Liver (tissue), 9 donors: ENCODE data around the gene STEAP2. TPM values are rescaled to one million over a fixed set of nuclear protein-coding genes. Genes with fewer than 3 reads are reported as not detected.

Experiments
- DNase-seq: peaks from one replicate; pipeline ENCODE4 v3.0.0-alpha.2; 2017; ENCODE audit warnings: low spot score
- H3K27ac ChIP-seq, 2 donors: one replicate each; pipeline ENCODE4 v1.7.0; 2013; ENCODE audit warnings: inconsistent platforms in 2 of 2, low read length in 2 of 2, control low read depth in 1 of 2, low read depth in 1 of 2, mild to moderate bottlenecking in 1 of 2
- H3K27me3 ChIP-seq, 4 donors: one replicate each; pipeline versions ENCODE4 v1.6.1 to v1.7.0; 2013; ENCODE audit warnings: low read length in 3 of 4, inconsistent platforms in 1 of 4, mild to moderate bottlenecking in 1 of 4, moderate library complexity in 1 of 4; ENCODE audit not compliant: control insufficient read depth in 4 of 4, insufficient read depth in 4 of 4
- H3K36me3 ChIP-seq, 4 donors: one replicate each; pipeline versions ENCODE4 v1.6.1 to v1.7.0; 2013; ENCODE audit warnings: low read length in 3 of 4, mild to moderate bottlenecking in 3 of 4, low read depth in 1 of 4, moderate library complexity in 1 of 4; ENCODE audit not compliant: control insufficient read depth in 4 of 4, insufficient read depth in 3 of 4
- H3K4me1 ChIP-seq, 4 donors: one replicate each; pipeline versions ENCODE4 v1.6.1 to v1.7.0; 2013; ENCODE audit warnings: low read length in 3 of 4, mild to moderate bottlenecking in 3 of 4, moderate library complexity in 1 of 4; ENCODE audit not compliant: control insufficient read depth in 4 of 4, insufficient read depth in 4 of 4
- H3K4me3 ChIP-seq, 3 donors: one replicate each; pipeline versions ENCODE4 v1.6.1 to v1.7.0; 2013; ENCODE audit warnings: low read length in 3 of 3, control low read depth in 1 of 3, low read depth in 1 of 3, mild to moderate bottlenecking in 1 of 3
- H3K9ac ChIP-seq, 2 donors: one replicate each; pipeline ENCODE4 v1.7.0; 2013; ENCODE audit warnings: low read length in 2 of 2, mild to moderate bottlenecking in 2 of 2, moderate library complexity in 2 of 2, control low read depth in 1 of 2, low read depth in 1 of 2
- H3K9me3 ChIP-seq, 4 donors: one replicate each; pipeline versions ENCODE4 v1.6.1 to v1.7.0; 2013; ENCODE audit warnings: low read length in 3 of 4; ENCODE audit not compliant: control insufficient read depth in 4 of 4
- ATF3 ChIP-seq: IDR thresholded peaks from 2 replicates; pipeline ENCODE4 v1.6.1; 2016; ENCODE audit warnings: antibody characterized with exemption
- CTCF ChIP-seq: fragments of 150-350 bp; IDR thresholded peaks from 2 replicates; pipeline ENCODE4 v1.5.1; 2017; ENCODE audit warnings: improper control_type of control experiment, low read depth, low read length; ENCODE audit not compliant: missing input control
- EGR1 ChIP-seq, 2 donors: IDR thresholded peaks; 2 replicates each; pipeline ENCODE4 v1.6.1; 2016 to 2018; ENCODE audit warnings: antibody characterized with exemption in 2 of 2, low read depth in 2 of 2
- FOXA1 ChIP-seq: IDR thresholded peaks from 2 replicates; pipeline ENCODE4 v1.6.1; 2016; ENCODE audit warnings: antibody characterized with exemption
- FOXA2 ChIP-seq: IDR thresholded peaks from 2 replicates; pipeline ENCODE4 v1.6.1; 2016; ENCODE audit warnings: antibody characterized with exemption
- GABPA ChIP-seq, 2 donors: IDR thresholded peaks in 1 of 2; conservative IDR thresholded peaks in 1 of 2; 2 replicates each; pipeline ENCODE4 v1.6.1; 2016; ENCODE audit warnings: antibody characterized with exemption in 2 of 2, mild to moderate bottlenecking in 1 of 2, moderate library complexity in 1 of 2
- HNF4A ChIP-seq, 2 donors: conservative IDR thresholded peaks; 2 replicates each; pipeline ENCODE4 v1.6.1; 2016; ENCODE audit warnings: antibody characterized with exemption in 2 of 2, mild to moderate bottlenecking in 2 of 2
- HNF4G ChIP-seq: IDR thresholded peaks from 2 replicates; pipeline ENCODE4 v1.6.1; 2016; ENCODE audit warnings: antibody characterized with exemption
- JUND ChIP-seq, 2 donors: IDR thresholded peaks; 2 replicates each; pipeline ENCODE4 v1.6.1; 2016; ENCODE audit warnings: antibody characterized with exemption in 2 of 2
- MAX ChIP-seq: IDR thresholded peaks from 2 replicates; pipeline ENCODE4 v1.6.1; 2016; ENCODE audit warnings: antibody characterized with exemption
- NR2F2 ChIP-seq: IDR thresholded peaks from 2 replicates; pipeline ENCODE4 v1.6.1; 2016; ENCODE audit warnings: antibody characterized with exemption
- RAD21 ChIP-seq, 2 donors: IDR thresholded peaks; 2 replicates each; pipeline ENCODE4 v1.6.1; 2016; ENCODE audit warnings: antibody characterized with exemption in 2 of 2, mild to moderate bottlenecking in 2 of 2
- REST ChIP-seq: IDR thresholded peaks from 2 replicates; pipeline ENCODE4 v1.6.1; 2016; ENCODE audit warnings: antibody characterized with exemption, mild to moderate bottlenecking
- RXRA ChIP-seq, 2 donors: IDR thresholded peaks; 2 replicates each; pipeline ENCODE4 v1.6.1; 2017 to 2018; ENCODE audit warnings: antibody characterized with exemption in 2 of 2, mild to moderate bottlenecking in 1 of 2
- SP1 ChIP-seq: IDR thresholded peaks from 2 replicates; pipeline ENCODE4 v1.6.1; 2018; ENCODE audit warnings: antibody characterized with exemption, mild to moderate bottlenecking
- TAF1 ChIP-seq: conservative IDR thresholded peaks from 2 replicates; pipeline ENCODE4 v1.6.1; 2016; ENCODE audit warnings: antibody characterized with exemption, mild to moderate bottlenecking
- YY1 ChIP-seq: IDR thresholded peaks from 2 replicates; pipeline ENCODE4 v1.6.1; 2016; ENCODE audit warnings: antibody characterized with exemption, mild to moderate bottlenecking
- ZBTB33 ChIP-seq: IDR thresholded peaks from 2 replicates; pipeline ENCODE4 v1.6.1; 2016; ENCODE audit warnings: antibody characterized with exemption
- WGBS: extraction: QIAGEN DNeasy Blood & Tissue Kit; methylation state at CpG from one replicate; pipeline ENCODE4 v1.1.7; 2013; 5-methylcytosine and 5-hydroxymethylcytosine counted together
- polyA plus RNA-seq, 2 donors: library from polyadenylated mRNA; stranded (reverse) in 1 of 2; unstranded in 1 of 2; fragments of 200-250 nt in 1 of 2; fragments of >200 nt in 1 of 2; fragmentation: Nextera tagmentation in 1 of 2; extraction: Ambion mirVana in 1 of 2; gene quantifications; one replicate each; pipeline versions ENCODE4 v1.2.1 to v1.2.3, GENCODE V29; 2013 to 2015
- total RNA-seq, 2 donors: library from RNA; depleted of rRNA; stranded (reverse); fragments of >200 nt; gene quantifications; one replicate each; pipeline ENCODE4 v1.2.3, GENCODE V29; 2014
- donor health status: healthy.
- donor health status: healthy.
- donor health status: healthy.
- donor health status: healthy.
- donor health status: healthy.

STEAP2 gene
- total and polyA plus RNA-seq, 4 donors, result 1.2 to 25.9 (median 5.2) TPM

GRCh38 chr7:90274161-90274560, 62.6 kb downstream of the STEAP2 start:
- no peak overlapping the region for H3K27ac ChIP-seq
- H3K27me3 ChIP-seq, result no peaks in the 10 kb centered on the region
- H3K4me1 ChIP-seq, result peaks cover 3 to 45% (median 18%) of the 10 kb centered on the region in 4 donors
- TF ChIP-seq CTCF, result no peak
- H3K9me3 ChIP-seq, result no peaks in the 10 kb centered on the region
- H3K36me3 ChIP-seq, result no peaks in the 10 kb centered on the region
- no peak overlapping the region for H3K9ac ChIP-seq
- no peak overlapping the region for H3K4me3 ChIP-seq
- no peak for DNase-seq

- Histone ChIP-seq H3K9ac (no peak overlapping the region), H3K36me3 (no peaks in the 10 kb centered on the region), H3K4me1 (peaks cover 0 to 25% (median 3%) of the 10 kb centered on the region in 4 donors), H3K9me3 (no peaks in the 10 kb centered on the region), H3K27me3 (no peaks in the 10 kb centered on the region), H3K27ac (no peak overlapping the region), H3K4me3 (no peak overlapping the region)
- no peak for DNase-seq
- 69% methylated on average over 5 of the region's 5 CpGs for WGBS
- TF ChIP-seq MAX (no peak), ATF3 (no peak), TAF1 (no peak), EGR1 (IDR thresholded peaks at IDR 0.05; ENCODE audit: low read depth in 2 of 2) (no peak), NR2F2 (no peak), JUND (IDR thresholded peaks at IDR 0.05) (no peak), GABPA (IDR thresholded peaks at IDR 0.05 in 1 of 2, conservative IDR thresholded peaks at IDR 0.05 in 1 of 2) (no peak), FOXA2 (no peak), HNF4A (conservative IDR thresholded peaks at IDR 0.05) (peak; percentile 72 to 77), REST (no peak), FOXA1 (no peak), SP1 (peak; percentile 47), CTCF (no peak), RXRA (IDR thresholded peaks at IDR 0.05) (no peak), HNF4G (peak; percentile 50), YY1 (no peak), ZBTB33 (no peak), RAD21 (IDR thresholded peaks at IDR 0.05) (no peak)
Observed at GRCh38 chr7:90276033-90276728, 64.6 kb downstream of the STEAP2 start.
